ENCODE data around the gene DCLK1. TPM values are rescaled to one million over a fixed set of nuclear protein-coding genes. Genes with fewer than 3 reads are reported as not detected.

Gene DCLK1
- total RNA-seq, 4 donors from 2014 or later: 21.3 to 63.8 (median 40.9) TPM

DNA sequence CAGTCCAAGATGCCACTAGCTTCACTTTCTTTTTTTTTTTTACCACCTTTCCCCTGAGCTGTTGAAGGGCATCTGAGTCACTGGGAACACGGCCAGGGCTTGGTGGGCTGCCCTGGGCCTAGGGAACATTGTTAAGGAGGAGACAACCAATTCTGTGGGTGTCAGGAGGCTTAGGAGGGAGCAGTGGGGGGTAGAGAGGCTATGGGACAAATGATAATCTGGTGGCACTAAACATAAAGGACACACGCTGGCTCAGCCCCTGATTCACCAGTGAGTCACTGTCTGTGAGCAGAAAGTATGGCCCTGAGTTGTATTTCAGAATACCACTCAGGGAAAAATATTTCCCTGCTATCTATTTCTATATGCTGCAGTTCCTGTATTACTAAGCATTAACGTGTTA, 207.8 kb downstream of the DCLK1 start:
- H3K36me3 ChIP-seq: no peaks in the 10 kb centered on the region
- no peak for DNase-seq (ENCODE audit: low spot score in 2 of 2)
- H3K27ac ChIP-seq: no peak overlapping the region
- H3K4me3 ChIP-seq: no peak overlapping the region
- peaks cover 0 to 6% (median 3%) of the 10 kb centered on the region in 4 donors for H3K4me1 ChIP-seq
- WGBS, 2 donors: 68 to 73% methylated on average over 3 of the region's 3 CpGs
- H3K9me3 ChIP-seq: no peaks in the 10 kb centered on the region
- TF ChIP-seq POLR2A (IDR thresholded peaks at IDR 0.05) (no peak), EP300 (IDR thresholded peaks at IDR 0.05) (no peak)
- TF ChIP-seq, protein P1, sequence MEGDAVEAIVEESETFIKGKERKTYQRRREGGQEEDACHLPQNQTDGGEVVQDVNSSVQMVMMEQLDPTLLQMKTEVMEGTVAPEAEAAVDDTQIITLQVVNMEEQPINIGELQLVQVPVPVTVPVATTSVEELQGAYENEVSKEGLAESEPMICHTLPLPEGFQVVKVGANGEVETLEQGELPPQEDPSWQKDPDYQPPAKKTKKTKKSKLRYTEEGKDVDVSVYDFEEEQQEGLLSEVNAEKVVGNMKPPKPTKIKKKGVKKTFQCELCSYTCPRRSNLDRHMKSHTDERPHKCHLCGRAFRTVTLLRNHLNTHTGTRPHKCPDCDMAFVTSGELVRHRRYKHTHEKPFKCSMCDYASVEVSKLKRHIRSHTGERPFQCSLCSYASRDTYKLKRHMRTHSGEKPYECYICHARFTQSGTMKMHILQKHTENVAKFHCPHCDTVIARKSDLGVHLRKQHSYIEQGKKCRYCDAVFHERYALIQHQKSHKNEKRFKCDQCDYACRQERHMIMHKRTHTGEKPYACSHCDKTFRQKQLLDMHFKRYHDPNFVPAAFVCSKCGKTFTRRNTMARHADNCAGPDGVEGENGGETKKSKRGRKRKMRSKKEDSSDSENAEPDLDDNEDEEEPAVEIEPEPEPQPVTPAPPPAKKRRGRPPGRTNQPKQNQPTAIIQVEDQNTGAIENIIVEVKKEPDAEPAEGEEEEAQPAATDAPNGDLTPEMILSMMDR (IDR thresholded peaks at IDR 0.05): no peak
- H3K27me3 ChIP-seq: no peaks in the 10 kb centered on the region

DNA sequence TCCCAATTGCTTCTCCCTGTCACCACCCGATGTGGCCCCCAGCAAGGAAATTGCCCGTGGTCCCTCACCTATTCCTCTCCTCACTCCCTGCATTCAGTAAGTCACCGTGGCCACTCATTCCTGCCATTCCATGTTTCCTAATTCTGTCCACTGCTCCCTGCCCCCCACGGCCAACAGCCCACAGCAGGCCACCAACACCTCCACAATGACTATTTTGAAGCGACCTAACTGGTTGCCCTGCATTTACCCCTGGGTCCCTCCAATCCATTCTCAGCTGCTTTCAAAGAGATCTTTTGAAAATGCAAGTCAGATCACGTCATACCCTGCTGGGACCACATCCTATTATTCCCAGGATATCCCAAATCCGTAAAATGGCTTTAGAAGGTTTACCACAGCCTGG, 210.4 kb downstream of the DCLK1 start:
- H3K36me3 ChIP-seq: no peaks in the 10 kb centered on the region
- DNase-seq (ENCODE audit: low spot score in 2 of 2): no peak
- TF ChIP-seq, protein P1 (IDR thresholded peaks at IDR 0.05): no peak
- TF ChIP-seq POLR2A (IDR thresholded peaks at IDR 0.05) (no peak), EP300 (IDR thresholded peaks at IDR 0.05) (no peak)
- no peak overlapping the region for H3K4me3 ChIP-seq
- H3K9me3 ChIP-seq: no peaks in the 10 kb centered on the region
- no peaks in the 10 kb centered on the region for H3K4me1 ChIP-seq
- no peak overlapping the region for H3K27ac ChIP-seq
- no peaks in the 10 kb centered on the region for H3K27me3 ChIP-seq
- WGBS, 2 donors: 82 to 85% methylated on average over 7 of the region's 7 CpGs

GRCh38 chr13:35917942-35918645, 213.1 kb downstream of the DCLK1 start:
- Histone ChIP-seq H3K36me3 (no peaks in the 10 kb centered on the region), H3K27me3 (no peaks in the 10 kb centered on the region), H3K4me1 (no peaks in the 10 kb centered on the region), H3K27ac (no peak overlapping the region), H3K9me3 (no peaks in the 10 kb centered on the region), H3K4me3 (no peak overlapping the region)
- no peak for DNase-seq (ENCODE audit: low spot score in 2 of 2)
- TF ChIP-seq POLR2A (IDR thresholded peaks at IDR 0.05) (no peak), EP300 (IDR thresholded peaks at IDR 0.05) (no peak)
- TF ChIP-seq, protein P1 (IDR thresholded peaks at IDR 0.05): no peak
- WGBS, 2 donors: 75 to 77% methylated on average over 8 of the region's 8 CpGs

GRCh38 chr13:35917252-35917941, 213.8 kb downstream of the DCLK1 start:
- DNase-seq (ENCODE audit: low spot score in 2 of 2): no peak
- WGBS, 2 donors: 51 to 64% methylated on average over 13 of the region's 13 CpGs
- H3K27me3 ChIP-seq: no peaks in the 10 kb centered on the region
- H3K27ac ChIP-seq: no peak overlapping the region
- H3K36me3 ChIP-seq: no peaks in the 10 kb centered on the region
- H3K4me3 ChIP-seq: no peak overlapping the region
- no peak for TF ChIP-seq EP300 (IDR thresholded peaks at IDR 0.05)
- TF ChIP-seq, protein P1 (IDR thresholded peaks at IDR 0.05): no peak
- TF ChIP-seq POLR2A (IDR thresholded peaks at IDR 0.05): no peak
- H3K4me1 ChIP-seq: no peaks in the 10 kb centered on the region
- H3K9me3 ChIP-seq: no peaks in the 10 kb centered on the region

DNA sequence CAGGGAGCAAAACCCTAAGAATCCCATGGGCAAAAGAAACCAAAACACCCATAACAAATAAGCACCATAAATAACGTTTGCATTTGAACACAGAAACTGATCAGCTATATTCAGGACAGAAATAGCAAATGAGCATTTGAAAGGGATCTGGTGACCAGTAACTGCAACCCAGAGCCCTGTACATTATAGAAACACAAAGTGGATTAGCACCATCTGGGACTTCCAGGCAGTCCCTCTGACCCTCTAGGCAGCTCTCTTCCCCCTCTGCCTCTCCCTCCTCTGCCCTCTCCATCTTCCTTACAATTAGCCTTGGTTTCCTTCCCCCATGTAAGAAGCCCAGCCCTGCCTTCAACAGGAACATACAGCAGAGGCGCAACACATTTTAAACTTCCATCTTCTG, 215.0 kb downstream of the DCLK1 start:
- Histone ChIP-seq H3K4me3 (no peak overlapping the region), H3K27ac (no peak overlapping the region), H3K4me1 (no peaks in the 10 kb centered on the region), H3K9me3 (peaks cover 0 to 4% (median 0%) of the 10 kb centered on the region in 4 donors), H3K27me3 (no peaks in the 10 kb centered on the region), H3K36me3 (no peaks in the 10 kb centered on the region)
- no peak for TF ChIP-seq EP300 (IDR thresholded peaks at IDR 0.05)
- TF ChIP-seq POLR2A (IDR thresholded peaks at IDR 0.05): no peak
- TF ChIP-seq, protein P1 (IDR thresholded peaks at IDR 0.05): no peak
- no peak for DNase-seq (ENCODE audit: low spot score in 2 of 2)
- WGBS, 2 donors: 54 to 60% methylated on average over 2 of the region's 2 CpGs

Data from tibial nerve (tissue), 4 donors.